Stimulated activated naive B cell treated with anti-CD40 and anti-IgM and Interleukin-4, amounts not matched to agents 10 μg/mL and 1 μg/mL and 100 μg/mL, for 72 hours (primary cell): ENCODE results near the gene LILRA1.

Experiments
- ATAC-seq, 2 donors: fragments of 150-1000 bp; cut with Tn5 transposase; replicated peaks; 2 replicates each; pipeline ENCODE4 v1.10.0; 2021; ENCODE audit warnings: moderate library complexity in 1 of 2
- DNase-seq: peaks from one replicate; pipeline ENCODE4 v3.0.0; 2021
- H3K27ac Mint-ChIP-seq: one replicate; pipeline ENCODE4 v1.8.0; 2022; ENCODE audit warnings: mild to moderate bottlenecking, mixed read lengths
- H3K27me3 Mint-ChIP-seq, 2 donors: one replicate each; pipeline ENCODE4 v1.8.0; 2022; ENCODE audit warnings: mixed read lengths in 2 of 2
- H3K36me3 Mint-ChIP-seq, 2 donors: one replicate each; pipeline ENCODE4 v1.8.0; 2022; ENCODE audit warnings: mixed read lengths in 2 of 2, mild to moderate bottlenecking in 1 of 2
- H3K4me1 Mint-ChIP-seq, 2 donors: one replicate each; pipeline ENCODE4 v1.8.0; 2022; ENCODE audit warnings: mixed read lengths in 2 of 2, mild to moderate bottlenecking in 1 of 2
- H3K4me3 Mint-ChIP-seq, 2 donors: one replicate each; pipeline ENCODE4 v1.8.0; 2022; ENCODE audit warnings: mild to moderate bottlenecking in 2 of 2, mixed read lengths in 2 of 2, moderate library complexity in 1 of 2
- H3K9me3 Mint-ChIP-seq, 2 donors: one replicate each; pipeline ENCODE4 v1.8.0; 2022; ENCODE audit warnings: mixed read lengths in 2 of 2, mild to moderate bottlenecking in 1 of 2

Gene LILRA1

DNA sequence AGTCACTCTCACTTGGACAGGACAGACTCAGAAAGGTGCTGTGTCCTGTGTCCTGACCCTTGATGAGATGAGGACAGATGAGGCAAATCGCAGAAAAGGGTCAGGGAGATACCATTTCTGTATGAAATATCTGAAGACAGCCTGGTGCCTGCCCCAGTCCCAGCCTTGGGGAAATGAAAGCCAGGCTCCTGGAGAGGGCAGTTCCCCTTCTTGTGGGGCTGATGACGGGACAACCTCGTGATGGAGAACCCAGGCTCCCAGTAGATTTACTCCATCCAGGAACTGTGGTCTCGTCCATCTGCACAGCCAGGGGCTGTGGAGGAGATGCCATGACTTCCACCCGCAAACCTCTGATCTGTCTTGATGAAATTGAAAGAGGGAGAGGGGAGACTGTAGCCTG lies 50.6 kb downstream of the LILRA1 start:
- Mint-ChIP-seq H3K9me3 (no peaks in the 10 kb centered on the region), H3K27ac (no peak overlapping the region), H3K4me1 (peaks cover 7 to 18% of the 10 kb centered on the region in 2 donors), H3K4me3 (no peak overlapping the region), H3K27me3 (peaks cover 0 to 5% of the 10 kb centered on the region in 2 donors), H3K36me3 (no peaks in the 10 kb centered on the region)
- no peak for DNase-seq
- ATAC-seq, result peak in 1 of 2 donors; percentile 23

DNA sequence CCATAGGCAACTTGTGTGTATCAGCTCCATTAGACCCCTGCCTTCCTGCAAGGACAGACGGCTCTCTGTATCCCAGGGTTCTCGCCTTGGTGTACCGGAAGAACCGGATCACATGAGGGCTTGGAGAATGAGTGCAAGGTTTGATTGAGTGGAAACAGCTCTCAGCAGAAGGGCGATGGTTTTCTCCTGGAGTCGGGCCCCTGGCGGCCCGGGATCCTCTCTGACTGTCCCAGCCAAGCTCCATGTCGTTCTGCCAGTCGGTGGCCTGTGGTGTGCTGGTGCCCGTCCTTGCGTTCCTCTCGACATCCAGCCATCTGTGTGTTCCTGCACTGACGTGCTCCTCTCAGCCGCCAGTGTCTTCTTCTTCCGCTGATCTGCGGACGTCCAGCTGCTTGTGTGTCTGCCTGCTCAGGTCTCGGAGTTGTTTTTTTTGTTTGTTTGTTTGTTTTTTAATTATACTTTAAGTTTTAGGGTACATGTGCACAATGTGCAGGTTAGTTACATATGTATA lies 53.0 kb downstream of the LILRA1 start:
- Mint-ChIP-seq H3K4me3 (no peak overlapping the region), H3K36me3 (no peaks in the 10 kb centered on the region), H3K9me3 (no peaks in the 10 kb centered on the region), H3K4me1 (peaks cover 7 to 18% of the 10 kb centered on the region in 2 donors), H3K27ac (no peak overlapping the region), H3K27me3 (peaks cover 0 to 5% of the 10 kb centered on the region in 2 donors)
- no peak for DNase-seq
- no peak for ATAC-seq

DNA sequence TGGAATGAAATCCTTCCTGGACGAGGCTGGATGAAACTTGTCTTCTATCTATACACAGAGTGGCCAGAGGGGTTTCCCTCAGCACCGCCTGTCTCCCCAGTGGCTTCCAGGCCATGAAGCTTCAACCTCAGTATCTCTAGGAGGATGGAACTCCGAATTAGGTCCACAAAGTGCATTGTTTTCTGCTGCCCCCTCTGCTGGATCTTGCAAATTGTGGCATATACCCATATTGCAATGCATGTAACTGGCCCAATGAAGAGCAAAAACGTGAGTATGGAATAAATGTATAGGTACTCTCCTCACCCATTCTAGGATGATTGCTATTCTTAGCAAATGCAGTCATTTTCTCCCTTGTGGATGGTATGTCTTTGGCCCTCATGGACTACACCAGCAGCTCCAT lies 54.7 kb downstream of the LILRA1 start:
- Mint-ChIP-seq H3K27ac (no peak overlapping the region), H3K27me3 (peaks cover 0 to 5% of the 10 kb centered on the region in 2 donors), H3K4me3 (no peak overlapping the region), H3K36me3 (no peaks in the 10 kb centered on the region), H3K9me3 (no peaks in the 10 kb centered on the region), H3K4me1 (peaks cover 8 to 10% of the 10 kb centered on the region in 2 donors)
- ATAC-seq (no peak), DNase-seq (no peak)

DNA sequence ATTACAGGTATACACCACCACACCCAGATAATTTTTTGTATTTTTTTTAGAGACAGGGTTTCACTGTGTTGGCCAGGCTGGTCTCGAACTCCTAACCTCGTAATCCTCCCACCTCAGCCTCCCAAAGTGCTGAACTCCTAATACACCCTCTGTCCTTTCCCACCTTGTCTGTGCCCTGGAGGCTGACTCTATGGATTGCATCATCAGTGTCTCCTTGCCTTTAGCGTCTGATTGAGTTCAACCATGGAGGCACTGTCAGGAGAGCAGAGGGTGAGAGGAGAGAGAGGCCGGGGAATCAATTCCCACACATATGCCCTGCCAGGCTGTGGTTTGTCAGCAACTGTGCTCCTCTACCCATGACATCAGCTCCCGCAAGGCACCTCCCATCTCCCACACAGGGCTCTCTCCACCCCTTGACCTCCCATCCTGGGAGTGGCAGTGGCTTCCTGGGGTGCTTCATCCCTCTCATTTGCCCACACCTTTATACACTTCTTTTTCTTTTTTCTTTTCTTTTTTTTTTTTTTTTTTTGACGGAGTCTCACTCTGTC lies 56.8 kb downstream of the LILRA1 start:
- no peaks in the 10 kb centered on the region for H3K36me3 Mint-ChIP-seq
- ATAC-seq (no peak), DNase-seq (no peak)
- H3K9me3 Mint-ChIP-seq, result no peaks in the 10 kb centered on the region
- no peak overlapping the region for H3K4me3 Mint-ChIP-seq
- no peaks in the 10 kb centered on the region for H3K27me3 Mint-ChIP-seq
- H3K27ac Mint-ChIP-seq, result no peak overlapping the region
- peaks cover 11 to 15% of the 10 kb centered on the region in 2 donors for H3K4me1 Mint-ChIP-seq
